ENCODE results near the gene GRID1.
A peak's percentile ranks its signal among the peaks of the same experiment; 100 is the strongest.

Gene GRID1

GRCh38 chr10:86004337-86004736 is 362.3 kb downstream of the GRID1 start:
- ChIA-PET CTCF (interaction anchor here (4.8 kb wide), 1 partner anchor 9 kb away, joined by 18 read pairs; no protein-coding TSS in a partner anchor), POLR2A (no interaction called here)
- TF ChIP-seq ZNF10 (tag by site-specific recombination; IDR thresholded peaks at IDR 0.05) (0 out of 2 replicates have a peak, but pooled peaks have one; percentile 64), GFI1B (tag by site-specific recombination; IDR thresholded peaks at IDR 0.05) (no peak)
- no peaks in the 10 kb centered on the region for H3K9me3 ChIP-seq (ENCODE audit: control insufficient read depth, insufficient read depth, low read depth, low read length)
- no peak overlapping the region for H3K4me3 ChIP-seq (ENCODE audit: low read depth, low read length)
- H3K27ac ChIP-seq (ENCODE audit: extremely low read depth, low read depth, low read length): no peak overlapping the region
- no peaks in the 10 kb centered on the region for H3K36me3 ChIP-seq (ENCODE audit: control insufficient read depth in 2 of 2, insufficient read depth in 1 of 2, low read length in 2 of 2)
- no peaks in the 10 kb centered on the region for H3K4me1 ChIP-seq (ENCODE audit: control insufficient read depth, insufficient read depth, low read length)

- no peak for TF ChIP-seq ZNF10 (tag by site-specific recombination; IDR thresholded peaks at IDR 0.05)
- TF ChIP-seq ZNF513 (tag by site-specific recombination; IDR thresholded peaks at IDR 0.05): no peak
- no peak for TF ChIP-seq TRIM28 (IDR thresholded peaks at IDR 0.05; ENCODE audit: borderline replicate concordance, low read length)
- no peak for TF ChIP-seq MEIS1 (CRISPR knock-in tag; IDR thresholded peaks at IDR 0.05; ENCODE audit: borderline replicate concordance)
- TF ChIP-seq ZNF132 (tag by site-specific recombination; IDR thresholded peaks at IDR 0.05; ENCODE audit: borderline replicate concordance): no peak
- TF ChIP-seq ZNF26 (tag by site-specific recombination; IDR thresholded peaks at IDR 0.05): no peak
- no peak for TF ChIP-seq ZFP3 (tag by site-specific recombination; IDR thresholded peaks at IDR 0.05; ENCODE audit: low read depth)
- no peak for TF ChIP-seq ZNF521 (tag by site-specific recombination; IDR thresholded peaks at IDR 0.05)
- TF ChIP-seq KLF10 (tag by site-specific recombination; IDR thresholded peaks at IDR 0.05): no peak
- H3K27ac ChIP-seq (ENCODE audit: extremely low read depth, low read depth, low read length): no peak overlapping the region
- H3K4me1 ChIP-seq (ENCODE audit: control insufficient read depth, insufficient read depth, low read length): no peaks in the 10 kb centered on the region
- H3K9me3 ChIP-seq (ENCODE audit: control insufficient read depth, insufficient read depth, low read depth, low read length): no peaks in the 10 kb centered on the region
- no peaks in the 10 kb centered on the region for H3K36me3 ChIP-seq (ENCODE audit: control insufficient read depth in 2 of 2, insufficient read depth in 1 of 2, low read length in 2 of 2)
- CTCF ChIA-PET: interaction anchor here (0.7 kb wide), 1 partner anchor 179 kb away, joined by 3 read pairs; no protein-coding TSS in a partner anchor
- no peak overlapping the region for H3K4me3 ChIP-seq (ENCODE audit: low read depth, low read length)
- POLR2A ChIA-PET: no interaction called here
These were observed 363.4 kb downstream of the GRID1 start for GRCh38 chr10:86003201-86003621.

GRCh38 chr10:86001521-86001920 is 365.1 kb downstream of the GRID1 start:
- H3K36me3 ChIP-seq (ENCODE audit: control insufficient read depth in 2 of 2, insufficient read depth in 1 of 2, low read length in 2 of 2): no peaks in the 10 kb centered on the region
- no peaks in the 10 kb centered on the region for H3K4me1 ChIP-seq (ENCODE audit: control insufficient read depth, insufficient read depth, low read length)
- no peaks in the 10 kb centered on the region for H3K9me3 ChIP-seq (ENCODE audit: control insufficient read depth, insufficient read depth, low read depth, low read length)
- H3K27ac ChIP-seq (ENCODE audit: extremely low read depth, low read depth, low read length): no peak overlapping the region
- POLR2A ChIA-PET: no interaction called here
- CTCF ChIA-PET: no interaction called here
- no peak overlapping the region for H3K4me3 ChIP-seq (ENCODE audit: low read depth, low read length)
- TF ChIP-seq ATF2 (tag by site-specific recombination; IDR thresholded peaks at IDR 0.05; ENCODE audit: low read depth) (no peak), ZBTB20 (tag by site-specific recombination; IDR thresholded peaks at IDR 0.05) (no peak), ZNF433 (tag by site-specific recombination; IDR thresholded peaks at IDR 0.05; ENCODE audit: low read depth) (no peak), ZNF248 (tag by site-specific recombination; IDR thresholded peaks at IDR 0.05) (no peak), FEZF1 (tag by site-specific recombination; IDR thresholded peaks at IDR 0.05) (no peak), KLF7 (tag by site-specific recombination; IDR thresholded peaks at IDR 0.05; ENCODE audit: borderline replicate concordance) (no peak), ZFHX2 (tag by site-specific recombination; conservative IDR thresholded peaks at IDR 0.05) (no peak), ZNF660 (tag by site-specific recombination; IDR thresholded peaks at IDR 0.05) (no peak), ZNF404 (tag by site-specific recombination; IDR thresholded peaks at IDR 0.05) (no peak), HOXC10 (CRISPR knock-in tag; IDR thresholded peaks at IDR 0.05) (no peak), CTCF (tag by site-specific recombination; IDR thresholded peaks at IDR 0.05) (no peak)
